Coronary artery (tissue), 2 donors: ENCODE data around the gene SKA3.

Source experiments
- DNase-seq: peaks from one replicate; pipeline ENCODE4 v3.0.0-alpha.2; 2017; ENCODE audit warnings: low spot score
- H3K27ac ChIP-seq, 2 donors: fragments of 200-600 bp; sonication (generic); one replicate each; pipeline ENCODE4 v1.5.1; 2016 to 2019
- H3K4me3 ChIP-seq: fragments of 200-600 bp; sonication (generic); 2 replicates; pipeline ENCODE4 v1.5.1; 2016; ENCODE audit warnings: mild to moderate bottlenecking, moderate library complexity
- CTCF ChIP-seq: fragments of 200-600 bp; sonication (generic); IDR thresholded peaks from one replicate; pipeline ENCODE4 v1.5.1; 2019; ENCODE audit warnings: antibody characterized with exemption

The SKA3 gene

DNA sequence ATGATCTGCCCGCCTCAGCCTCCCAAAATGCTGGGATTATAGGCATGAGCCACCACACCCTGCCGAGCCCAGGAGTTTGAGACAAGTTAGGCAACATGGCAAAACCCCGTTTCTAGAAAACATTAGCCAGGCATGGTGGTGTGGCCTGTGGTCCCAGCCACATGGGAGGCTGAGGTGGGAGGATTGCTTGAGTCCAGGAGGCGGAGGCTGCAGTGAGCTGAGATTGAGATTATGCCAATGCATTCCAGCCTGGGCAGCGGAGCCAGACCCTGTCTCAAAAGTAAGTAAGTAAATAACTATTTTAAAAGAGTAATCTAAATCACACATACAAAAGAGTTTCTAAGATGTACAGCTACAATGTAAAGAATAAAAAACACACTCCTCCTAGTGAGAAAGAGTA lies 41.9 kb downstream of the SKA3 start:
- Histone ChIP-seq H3K27ac (no peak overlapping the region), H3K4me3 (no peak overlapping the region)
- TF ChIP-seq CTCF, result no peak
- no peak for DNase-seq

GRCh38 chr13:21133077-21133476 lies 43.3 kb downstream of the SKA3 start:
- no peak for TF ChIP-seq CTCF
- Histone ChIP-seq H3K4me3 (no peak overlapping the region), H3K27ac (no peak overlapping the region)
- no peak for DNase-seq

DNA sequence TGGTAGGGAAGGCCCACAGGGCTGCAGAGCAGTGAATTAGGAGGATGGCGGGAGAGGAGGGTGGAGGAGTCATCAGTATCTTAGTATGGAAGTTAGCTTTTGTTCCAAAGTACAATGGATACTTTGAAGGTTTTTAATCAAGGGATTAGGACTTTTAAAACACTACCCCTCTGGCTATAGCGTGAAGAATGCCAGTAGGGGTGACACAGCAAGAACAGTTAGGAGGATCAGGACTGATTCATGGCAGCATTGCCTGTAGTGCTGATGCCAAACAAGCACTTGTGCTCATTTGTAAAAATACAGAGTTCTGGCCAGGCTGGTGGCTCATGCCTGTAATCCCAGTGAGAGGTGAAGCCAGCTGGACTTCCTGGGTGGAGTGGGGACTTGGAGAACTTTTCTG lies 46.2 kb downstream of the SKA3 start:
- TF ChIP-seq CTCF, result no peak
- Histone ChIP-seq H3K27ac (no peak overlapping the region), H3K4me3 (no peak overlapping the region)
- no peak for DNase-seq

GRCh38 chr13:21124852-21125251 lies 51.5 kb downstream of the SKA3 start:
- no peak overlapping the region for H3K27ac ChIP-seq
- no peak for DNase-seq
- no peak for TF ChIP-seq CTCF
- no peak overlapping the region for H3K4me3 ChIP-seq

DNA sequence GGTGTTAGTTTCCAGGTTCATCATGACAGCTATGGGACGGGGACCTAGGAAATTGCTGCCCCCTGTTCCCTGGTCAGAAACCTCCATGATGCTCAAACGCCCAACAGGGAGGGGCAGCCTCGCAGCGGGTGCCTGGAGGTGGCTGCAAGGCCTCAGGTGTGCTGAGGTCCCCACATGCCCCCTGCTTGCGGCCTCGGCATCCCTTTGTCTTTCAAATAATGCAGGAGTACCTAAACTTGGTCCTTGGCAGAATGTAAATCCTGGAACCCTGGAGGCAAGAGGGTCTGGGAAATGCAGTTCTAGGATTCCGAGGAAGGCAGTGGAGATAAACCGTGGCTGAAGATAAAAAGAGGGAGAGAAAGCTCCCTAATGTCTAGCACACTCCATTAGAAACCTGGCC lies 52.4 kb downstream of the SKA3 start:
- no peak for DNase-seq
- no peak for TF ChIP-seq CTCF
- Histone ChIP-seq H3K4me3 (no peak overlapping the region), H3K27ac (no peak overlapping the region)

- no peak overlapping the region for H3K27ac ChIP-seq
- TF ChIP-seq CTCF, result no peak
- H3K4me3 ChIP-seq, result no peak overlapping the region
- DNase-seq, result no peak
Measured at GRCh38 chr13:21121616-21122015, 54.7 kb downstream of the SKA3 start.

DNA sequence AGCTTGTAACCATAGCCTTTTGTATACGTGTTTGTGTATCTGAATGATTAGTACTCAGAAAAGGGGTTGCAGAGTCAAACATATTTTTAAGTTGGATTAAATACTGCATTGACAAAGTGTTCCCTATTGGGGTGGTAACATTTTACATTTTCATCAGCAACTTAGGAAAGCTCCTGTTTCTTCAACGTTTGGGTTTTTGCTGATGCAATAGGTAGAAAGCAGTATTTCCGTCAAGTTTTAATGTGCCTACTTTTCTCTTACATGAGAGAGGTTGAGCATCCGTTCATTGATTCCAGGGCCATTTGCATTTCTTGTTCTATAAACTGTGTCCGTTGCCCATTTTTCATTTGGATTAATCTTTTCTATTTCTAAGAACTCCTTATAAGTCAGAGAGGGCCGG lies 56.2 kb downstream of the SKA3 start:
- TF ChIP-seq CTCF, result no peak
- H3K4me3 ChIP-seq, result no peak overlapping the region
- no peak for DNase-seq
- no peak overlapping the region for H3K27ac ChIP-seq
